GM21360 (cell line): ENCODE data around the gene SPSB1.
"Not testable (repeated sequence)": the region's sequence is repeated elsewhere in the genome, so short reads cannot be mapped to it uniquely, and the experiment has no call there.

Source experiments
- ATAC-seq: cut with Tn5 transposase; IDR thresholded peaks from one replicate; pipeline ENCODE4 v1.9.1; 2021; ENCODE audit warnings: mild to moderate bottlenecking, moderate library complexity; ENCODE audit not compliant: unreplicated experiment

The SPSB1 gene

DNA sequence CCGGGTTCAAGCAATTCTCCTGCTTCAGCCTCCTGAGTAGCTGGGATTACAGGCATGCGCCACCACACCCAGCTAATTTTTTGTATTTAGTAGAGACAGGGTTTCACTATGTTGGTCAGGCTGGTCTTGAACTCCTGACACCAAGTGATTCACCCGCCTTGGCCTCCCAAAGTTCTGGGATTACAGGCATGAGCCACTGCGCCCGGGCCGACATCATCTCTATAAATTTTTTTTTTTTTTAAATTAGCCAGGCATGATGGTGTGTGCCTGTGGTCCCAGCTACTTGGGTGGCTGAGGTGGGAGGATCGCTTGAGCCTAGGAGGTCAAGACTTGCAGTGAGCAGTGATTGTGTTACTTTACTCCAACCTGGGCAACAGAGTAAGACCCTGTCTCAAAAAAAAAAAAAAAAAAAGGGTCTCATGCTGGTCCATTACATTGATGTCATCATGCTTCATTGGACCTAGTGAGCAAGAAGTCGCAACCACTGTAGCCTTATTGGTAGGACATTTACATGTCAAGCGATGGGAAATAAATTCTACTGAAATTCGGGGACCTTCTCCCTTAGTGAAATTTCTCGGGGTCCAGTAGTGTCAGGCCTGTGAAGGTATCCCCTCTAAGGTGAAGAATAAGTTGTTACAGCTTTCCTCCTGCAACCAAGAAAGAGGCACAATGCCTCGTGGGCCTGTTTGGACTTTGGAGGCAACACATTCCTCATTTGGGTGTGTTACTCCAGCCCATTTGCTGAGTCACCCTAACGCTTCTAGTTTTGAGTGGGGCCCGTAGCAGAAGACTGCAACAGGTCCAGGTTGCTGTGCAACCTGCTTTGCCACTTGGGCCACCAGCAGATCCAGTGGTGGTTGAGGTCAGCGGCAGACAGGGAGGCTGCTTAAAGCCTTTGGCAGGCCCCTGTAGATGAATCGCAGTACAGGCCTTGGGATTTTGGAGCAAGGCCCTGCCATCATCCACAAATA lies 7.2 kb downstream of the SPSB1 start:
- not testable (repeated sequence) for ATAC-seq

- ATAC-seq = no peak
Measured at GRCh38 chr1:9300573-9300972, 7.9 kb downstream of the SPSB1 start.

GRCh38 chr1:9302745-9303524 lies 10.2 kb downstream of the SPSB1 start:
- no peak for ATAC-seq

GRCh38 chr1:9303916-9304315 lies 11.2 kb downstream of the SPSB1 start:
- ATAC-seq = no peak

DNA sequence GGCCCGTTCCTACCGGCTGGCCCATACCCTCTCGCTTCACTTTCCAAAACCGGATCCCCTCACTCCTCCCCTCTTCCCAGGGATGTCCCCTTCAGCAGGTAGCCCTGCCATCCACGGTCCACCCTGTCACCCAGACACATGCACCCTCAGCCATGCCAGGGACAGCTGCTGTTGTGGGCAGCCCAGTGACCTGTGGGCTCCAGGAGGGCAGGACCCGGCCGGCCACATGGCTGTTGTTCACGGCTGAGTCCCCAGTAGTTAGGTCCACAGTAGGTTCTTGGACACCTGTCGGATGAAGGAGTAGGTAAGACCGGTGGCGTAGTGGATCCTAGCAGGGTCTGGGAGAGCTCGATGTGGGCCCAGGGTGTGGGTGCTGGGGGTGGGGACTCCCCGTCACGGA lies 12.5 kb downstream of the SPSB1 start:
- ATAC-seq = no peak

DNA sequence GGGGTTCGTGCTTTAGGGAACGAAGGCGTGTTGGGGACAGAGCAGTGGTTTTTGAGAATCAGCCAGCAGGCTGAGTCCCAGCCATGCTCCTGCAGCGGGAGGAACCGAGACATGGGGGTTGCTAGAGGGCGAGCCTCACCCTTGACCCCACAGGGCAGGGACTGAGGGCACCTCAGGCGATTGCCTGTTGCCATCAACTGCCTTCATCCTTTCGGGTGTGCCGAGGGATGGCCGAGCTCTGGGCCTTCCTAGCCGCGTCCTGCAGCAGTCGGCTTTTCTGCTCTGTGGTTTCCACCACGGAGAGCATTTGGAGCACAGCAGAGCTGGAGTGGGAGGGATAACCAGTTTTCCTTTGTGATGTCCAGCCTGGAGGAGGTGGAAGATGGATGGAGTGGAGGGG lies 13.3 kb downstream of the SPSB1 start:
- ATAC-seq = no peak

DNA sequence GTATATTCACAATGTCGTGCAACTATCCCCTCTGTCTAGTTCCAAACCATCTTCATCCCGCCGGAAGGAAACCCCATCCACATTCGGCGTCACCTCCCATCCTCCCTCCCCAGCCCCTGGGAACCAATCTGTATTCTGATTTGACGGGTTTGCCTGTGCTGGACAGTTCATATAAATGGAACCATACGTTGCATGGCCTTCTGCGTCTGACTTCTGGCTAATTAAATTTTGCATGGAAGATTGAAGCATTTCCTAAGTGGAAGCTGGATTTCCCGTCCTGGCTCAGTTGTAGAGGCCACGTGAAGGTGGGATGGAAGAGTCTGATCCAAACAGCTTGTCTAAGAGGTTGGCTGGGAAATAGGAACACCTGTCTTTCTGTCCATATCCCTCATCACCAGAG lies 14.6 kb downstream of the SPSB1 start:
- ATAC-seq = no peak

DNA sequence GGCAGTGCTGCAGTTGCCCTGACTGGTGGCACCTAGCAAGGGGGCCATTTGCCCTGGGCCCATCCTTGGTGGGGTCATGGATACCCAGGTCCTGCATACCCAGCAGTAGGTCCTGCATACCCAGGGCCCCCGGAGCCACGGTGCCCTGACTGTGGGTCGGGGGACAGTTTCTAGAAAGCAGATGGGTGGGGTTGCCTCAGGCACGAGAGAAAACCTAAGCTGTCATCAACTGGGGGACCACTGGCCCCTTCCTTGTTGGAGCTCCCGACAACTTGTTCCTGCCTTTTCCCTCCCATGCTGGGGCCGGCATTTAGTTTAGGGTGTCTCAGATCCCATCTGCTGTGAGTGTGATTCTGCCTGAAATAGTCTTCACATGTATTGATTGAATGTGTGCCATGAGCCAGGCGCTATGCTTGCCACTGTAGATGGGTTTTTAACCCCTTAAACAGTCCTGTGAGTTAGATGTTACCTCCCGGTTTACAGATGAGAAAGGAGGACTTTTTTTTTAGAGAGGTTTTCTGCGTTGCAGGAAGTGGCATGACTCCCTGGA lies 15.6 kb downstream of the SPSB1 start:
- ATAC-seq = no peak

DNA sequence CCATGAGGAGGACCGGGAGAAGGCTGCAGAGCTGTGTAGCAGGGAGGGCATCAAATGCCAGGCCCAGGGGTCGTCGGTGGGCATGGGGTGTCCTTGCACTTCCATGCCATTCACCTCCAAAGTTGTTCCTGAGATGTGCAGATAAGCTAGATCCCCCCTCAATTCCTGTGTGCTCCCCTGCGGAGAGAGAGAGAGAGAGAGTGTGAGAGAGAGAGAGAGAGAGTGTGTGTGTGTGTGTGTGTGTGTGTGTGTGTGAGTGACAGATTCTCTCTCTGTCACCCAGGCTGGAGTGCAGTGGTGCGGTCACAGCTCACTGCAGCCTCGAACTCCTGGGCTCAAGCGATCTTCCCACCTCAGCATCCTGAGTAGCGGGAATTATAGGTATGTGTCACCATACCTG lies 16.4 kb downstream of the SPSB1 start:
- no peak for ATAC-seq

GRCh38 chr1:9309991-9310390 lies 17.3 kb downstream of the SPSB1 start:
- no peak for ATAC-seq

- no peak for ATAC-seq
Measured at GRCh38 chr1:9311029-9311428, 18.3 kb downstream of the SPSB1 start.

- ATAC-seq = no peak
Measured at GRCh38 chr1:9311479-9311878, 18.8 kb downstream of the SPSB1 start.

DNA sequence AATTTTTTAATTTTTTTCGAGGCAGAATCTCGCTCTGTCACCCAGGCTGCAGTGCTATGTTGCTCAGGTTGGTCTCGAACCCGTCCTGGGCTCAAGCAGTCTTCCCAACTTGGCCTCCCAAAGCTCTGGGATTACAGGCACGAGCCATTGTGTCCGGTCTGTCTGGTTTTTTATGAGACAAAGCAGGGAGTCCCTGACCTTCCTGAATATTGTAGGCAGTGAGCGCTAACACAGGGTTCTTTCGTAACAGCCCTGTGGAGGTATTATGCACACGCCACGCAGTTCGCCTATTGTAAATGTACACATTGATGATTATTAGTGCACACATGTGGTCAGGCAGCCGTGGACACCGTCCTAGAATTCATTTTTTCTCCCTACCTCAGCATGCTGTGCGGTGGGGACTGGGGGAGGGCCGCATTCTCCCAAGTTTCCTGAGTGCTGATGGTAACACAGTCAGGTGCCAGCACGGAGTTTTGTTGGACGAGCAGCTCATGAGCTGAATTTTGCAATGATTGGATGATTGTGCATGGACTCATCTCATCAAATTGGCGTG lies 19.6 kb downstream of the SPSB1 start:
- no peak for ATAC-seq

DNA sequence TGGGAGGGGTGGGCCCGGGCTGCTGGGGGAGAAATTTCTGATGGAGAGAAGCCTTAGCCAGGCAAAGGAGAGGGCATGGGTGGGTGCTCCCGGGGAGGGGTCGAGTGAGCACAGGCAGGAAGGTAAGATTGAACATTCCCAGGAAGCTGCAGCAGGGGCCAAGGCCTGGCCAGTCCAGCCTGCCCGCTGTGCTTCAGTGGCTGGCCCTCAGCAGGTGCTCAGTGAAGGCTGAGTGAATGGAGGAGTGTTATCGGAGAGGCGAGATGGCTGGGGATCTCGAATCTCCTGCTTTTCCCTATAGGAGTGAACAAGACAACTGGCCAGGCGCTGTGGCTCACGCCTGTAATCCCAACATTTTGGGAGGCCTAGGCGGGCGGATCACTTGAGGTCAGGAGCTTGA lies 20.9 kb downstream of the SPSB1 start:
- ATAC-seq = no peak

- no peak for ATAC-seq
Measured at GRCh38 chr1:9314111-9314510, 21.4 kb downstream of the SPSB1 start.

DNA sequence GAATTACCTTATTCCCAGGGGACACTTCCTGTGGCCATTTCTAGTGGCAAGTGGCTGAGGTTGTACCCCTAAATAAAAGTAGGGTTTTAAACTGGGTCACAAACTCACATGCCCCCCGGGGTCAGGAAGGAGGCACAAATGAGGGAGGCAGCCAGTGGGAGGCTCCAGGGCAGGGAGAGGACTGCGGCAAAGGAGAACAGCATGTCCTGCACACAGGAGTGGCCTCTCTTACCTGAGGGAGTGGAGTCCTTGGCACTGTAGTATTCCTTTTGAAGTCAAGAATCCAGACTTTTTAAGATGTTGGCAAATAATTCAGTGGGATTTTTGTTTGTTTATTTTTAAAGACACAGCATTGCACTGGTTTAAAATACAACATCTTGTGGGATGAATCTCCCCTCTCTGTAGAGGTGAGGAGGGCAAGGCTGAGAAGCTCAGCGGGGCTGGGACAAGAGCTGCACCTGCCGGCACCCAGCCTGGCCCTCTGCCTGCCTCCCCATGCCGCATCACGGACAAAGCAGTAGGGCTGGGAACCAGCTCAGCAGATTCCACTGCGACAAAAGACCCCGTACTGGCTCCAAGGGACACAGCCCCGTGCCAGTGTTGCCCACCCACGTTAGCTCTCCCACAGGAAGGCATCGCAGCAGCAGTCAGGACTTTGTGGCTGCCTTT lies 22.2 kb downstream of the SPSB1 start:
- no peak for ATAC-seq

DNA sequence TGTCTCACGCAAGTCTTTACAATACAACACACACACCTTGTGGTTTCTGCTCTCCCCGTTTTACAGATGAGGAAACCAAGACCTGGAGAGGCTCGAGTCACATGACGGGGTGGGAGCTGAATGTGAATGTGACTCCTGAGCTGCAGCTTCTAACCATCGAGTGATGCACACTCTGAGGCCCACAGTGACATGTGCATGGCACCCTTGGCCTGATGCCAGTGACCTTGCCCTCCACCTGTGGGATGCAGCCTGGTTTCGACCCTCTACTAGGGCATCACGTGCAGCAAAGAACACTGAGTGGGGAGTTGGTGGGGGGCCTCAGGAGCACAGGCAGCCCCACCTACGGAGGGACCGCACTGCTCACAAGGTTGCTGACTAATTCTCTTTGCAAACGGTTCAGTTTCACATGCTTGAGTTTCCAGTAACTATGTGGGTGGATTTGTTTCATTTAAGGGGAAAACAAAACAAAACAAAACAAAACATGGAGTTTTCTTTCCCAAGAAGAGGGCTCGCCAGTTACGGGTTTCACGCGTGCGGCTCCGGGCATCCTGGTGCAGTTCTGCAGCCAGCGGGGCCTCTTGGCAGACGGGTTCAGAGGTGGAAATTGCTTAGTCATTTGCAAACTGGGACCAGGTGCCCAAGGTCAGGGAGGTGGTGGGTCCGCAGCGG lies 22.9 kb downstream of the SPSB1 start:
- ATAC-seq = no peak

- no peak for ATAC-seq
Measured at GRCh38 chr1:9316080-9316444, 23.4 kb downstream of the SPSB1 start.

- no peak for ATAC-seq
Measured at GRCh38 chr1:9316512-9316911, 23.8 kb downstream of the SPSB1 start.

DNA sequence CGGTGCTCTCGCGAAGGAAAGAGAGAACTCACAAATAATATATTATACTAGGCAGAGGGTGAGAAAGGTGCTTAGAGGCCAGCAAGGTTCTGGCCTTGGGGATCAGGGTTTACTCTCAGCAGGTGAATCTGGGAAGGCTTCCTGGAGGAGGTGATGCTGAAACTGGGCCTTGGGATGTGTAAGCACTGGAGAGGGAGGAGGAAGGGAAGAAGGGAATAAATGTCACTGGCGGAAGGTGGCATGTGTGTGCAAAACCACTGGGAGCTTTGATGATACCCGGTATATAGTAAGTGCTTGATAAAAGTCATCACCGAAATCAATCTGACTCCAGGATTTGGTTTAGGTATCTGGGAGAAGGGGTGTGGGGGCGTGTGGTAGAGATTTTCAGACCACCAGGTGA lies 24.4 kb downstream of the SPSB1 start:
- no peak for ATAC-seq
